GM12878 (cell line): ENCODE results near the gene IFNA21. TPM values are rescaled to one million over a fixed set of nuclear protein-coding genes. Genes with fewer than 3 reads are reported as not detected.

Experiments
- ATAC-seq: fragments of 200-7000 bp; cut with Tn5 transposase; 3 replicates; pipeline ENCODE4 v1.9.1; 2020; ENCODE audit warnings: mild to moderate bottlenecking, moderate library complexity
- BruUV-seq: library from RNA; stranded (reverse); fragments of 400-500 nt; replicated peaks from 2 replicates; lab custom pipeline; 2021; lab: Mats Ljungman, UMichigan
- CTCF ChIA-PET: fragments of 300-600 bp; sonication (Branson Sonifier 250); formaldehyde crosslinking; extraction: SDS; loops from one replicate; lab custom pipeline; 2021; ENCODE audit warnings: inconsistent platforms; lab: Yijun Ruan, JAX
- POLR2A ChIA-PET: fragments of 350-600 bp; formaldehyde crosslinking; extraction: SDS; loops from one replicate; lab custom pipeline; 2021; ENCODE audit warnings: inconsistent platforms; lab: Charles Lee
- RAD21 ChIA-PET: fragments of 300-600 bp; sonication (Branson Sonifier 250); formaldehyde crosslinking; loops from one replicate; lab custom pipeline; 2023; ENCODE audit warnings: antibody characterized with exemption; ENCODE audit not compliant: unreplicated experiment; lab: Charles Lee
- SMC1A ChIA-PET: fragments of 300-600 bp; sonication (Branson Sonifier 250); formaldehyde crosslinking; loops from one replicate; lab custom pipeline; 2023; ENCODE audit not compliant: unreplicated experiment, uncharacterized antibody; lab: Charles Lee
- DNase-seq: peaks from one replicate; pipeline ENCODE4 v3.0.0-alpha.2; 2011; ENCODE audit warnings: low read depth, low spot score
- FAIRE-seq: peaks from 3 replicates; lab custom pipeline; 2011; peaks lifted over from hg19 to GRCh38; lab: Jason Lieb, UNC
- H2AFZ ChIP-seq: 2 replicates; pipeline ENCODE4 v1.6.0; 2011; ENCODE audit warnings: low read depth, low read length, control low read depth; ENCODE audit not compliant: control insufficient read depth
- H3K27ac ChIP-seq: 2 replicates; pipeline ENCODE4 v1.5.1; 2011; ENCODE audit warnings: control low read depth; ENCODE audit not compliant: control insufficient read depth, insufficient read depth
- H3K27me3 ChIP-seq, 2 experiments: replicated peaks in 1 of 2; 2 replicates each; pipeline versions ENCODE4 v1.6.0 to v1.6.1; 2011; ENCODE audit warnings: low read length in 1 of 2; ENCODE audit not compliant: control insufficient read depth in 2 of 2, insufficient read depth in 2 of 2
- H3K36me3 ChIP-seq, 2 experiments: 2 replicates each; pipeline ENCODE4 v1.5.1; 2011; ENCODE audit warnings: low read length in 1 of 2; ENCODE audit not compliant: control insufficient read depth in 2 of 2, insufficient read depth in 2 of 2
- H3K4me1 ChIP-seq: 2 replicates; pipeline ENCODE4 v1.6.1; 2011; ENCODE audit warnings: mild to moderate bottlenecking, low read length, moderate library complexity, mixed read lengths; ENCODE audit not compliant: control insufficient read depth, insufficient read depth
- H3K4me2 ChIP-seq: 2 replicates; pipeline ENCODE4 v1.6.0; 2011; ENCODE audit warnings: control low read depth; ENCODE audit not compliant: control insufficient read depth, insufficient read depth
- H3K4me3 ChIP-seq: fragments of 200-600 bp; sonication (generic); 2 replicates; pipeline ENCODE4 v1.5.1; 2016
- H3K79me2 ChIP-seq: 2 replicates; pipeline ENCODE4 v1.6.0; 2011; ENCODE audit warnings: low read length; ENCODE audit not compliant: control insufficient read depth, insufficient read depth
- H3K9ac ChIP-seq: 2 replicates; pipeline ENCODE4 v1.8.0; 2011; ENCODE audit warnings: low read length, control low read depth, mixed read lengths; ENCODE audit not compliant: control insufficient read depth, insufficient read depth
- H3K9me3 ChIP-seq: replicated peaks from 3 replicates; pipeline ENCODE4 v1.5.1; 2011; ENCODE audit warnings: mild to moderate bottlenecking, low read length; ENCODE audit not compliant: control insufficient read depth, insufficient read depth
- H4K20me1 ChIP-seq: 2 replicates; pipeline ENCODE4 v1.6.0; 2011; ENCODE audit not compliant: control insufficient read depth, insufficient read depth
- BRCA1 ChIP-seq: IDR thresholded peaks from 2 replicates; pipeline ENCODE4 v1.6.1; 2011; ENCODE audit warnings: low read depth, low read length, improper control_type of control experiment
- STAT3 ChIP-seq: IDR thresholded peaks from 2 replicates; pipeline ENCODE4 v1.6.1; 2011; ENCODE audit warnings: low read depth, low read length, improper control_type of control experiment
- ZNF207 ChIP-seq: fragments of 450-650 bp; IDR thresholded peaks from 2 replicates; pipeline ENCODE4 v1.6.1; 2014; ENCODE audit warnings: antibody characterized with exemption, mild to moderate bottlenecking, borderline replicate concordance
- whole genome bisulfite sequencing: methylation state at CpG from one replicate; pipeline ENCODE4 v1.1.6; 2016; ENCODE audit warnings: low lambda C conversion rate; ENCODE audit not compliant: insufficient replicate concordance, insufficient coverage; ENCODE audit errors: missing lambda C conversion rate; 5-methylcytosine and 5-hydroxymethylcytosine counted together
- in situ Hi-C: fragments of 300-500 bp; cut with MboI; formaldehyde crosslinking; loops from 9 replicates; pipeline ENCODE4 v1.14.3; 2018; ENCODE audit warnings: mixed read lengths
- intact Hi-C: fragments of 100-400 bp; cut with micrococcal nuclease; formaldehyde crosslinking; loops from one replicate; pipeline ENCODE4 v1.14.2; 2022; ENCODE audit not compliant: unreplicated experiment
- polyA plus RNA-seq, 11 experiments: library from polyadenylated mRNA; depleted of rRNA in 4 of 11; unstranded in 6 of 11; stranded (reverse) in 5 of 11; fragments of >200 nt; fragmentation: Nextera tagmentation in 4 of 11; fragmentation: Illumina TruSeq in 1 of 11; extraction: Ambion mirVana in 4 of 11; extraction: Trizol in 1 of 11; gene quantifications; 1 replicate in 1 of 11; 2 replicates in 10 of 11; pipeline versions ENCODE4 v1.2.1 to v1.2.3, GENCODE V29; 2011 to 2016; ENCODE audit warnings: inconsistent platforms in 2 of 11, missing spikeins in 2 of 11, low read depth in 1 of 11
- total RNA-seq, 4 experiments: library from RNA; depleted of rRNA in 3 of 4; stranded (reverse); fragments of >200 nt in 3 of 4; fragmentation: Illumina TruSeq in 1 of 4; extraction: Trizol in 1 of 4; gene quantifications; 2 replicates each; pipeline versions ENCODE4 v1.2.1 to v1.2.3, GENCODE V29; 2013 to 2021
- TF ChIP-seq, protein P1 (sequence below): fragments of 450-650 bp; IDR thresholded peaks from 2 replicates; pipeline ENCODE4 v1.6.1; 2016; ENCODE audit warnings: mild to moderate bottlenecking, moderate library complexity, borderline replicate concordance
- TF ChIP-seq, protein P2 (sequence below): fragments of 450-650 bp; IDR thresholded peaks from 2 replicates; pipeline ENCODE4 v1.6.1; 2016; ENCODE audit warnings: mild to moderate bottlenecking

Gene IFNA21
- total and polyA plus RNA-seq, 10 of the 15 experiments (the other 5 are each of a cell fraction or from before 2014, with no cell fraction given): not detected

DNA sequence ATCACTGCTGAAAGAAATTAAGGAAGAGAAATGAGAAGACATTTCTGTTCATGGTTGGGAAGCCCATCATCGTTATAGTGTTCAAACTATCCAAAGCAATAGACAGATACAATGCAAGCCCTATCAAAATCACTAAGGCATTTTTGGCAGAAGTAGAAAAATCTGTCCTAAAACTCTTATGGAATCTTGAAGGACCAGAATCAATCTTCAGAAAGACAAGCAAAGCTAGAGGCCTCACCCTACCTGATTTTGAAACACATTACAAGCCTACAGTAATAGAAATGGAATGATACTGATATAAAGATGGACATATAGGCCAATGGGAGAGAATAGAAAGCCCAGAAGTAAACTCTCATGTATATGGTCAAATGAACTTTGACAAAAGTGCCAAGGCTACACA, 4.9 kb upstream of the IFNA21 start (continued):
- TF ChIP-seq, protein P1, sequence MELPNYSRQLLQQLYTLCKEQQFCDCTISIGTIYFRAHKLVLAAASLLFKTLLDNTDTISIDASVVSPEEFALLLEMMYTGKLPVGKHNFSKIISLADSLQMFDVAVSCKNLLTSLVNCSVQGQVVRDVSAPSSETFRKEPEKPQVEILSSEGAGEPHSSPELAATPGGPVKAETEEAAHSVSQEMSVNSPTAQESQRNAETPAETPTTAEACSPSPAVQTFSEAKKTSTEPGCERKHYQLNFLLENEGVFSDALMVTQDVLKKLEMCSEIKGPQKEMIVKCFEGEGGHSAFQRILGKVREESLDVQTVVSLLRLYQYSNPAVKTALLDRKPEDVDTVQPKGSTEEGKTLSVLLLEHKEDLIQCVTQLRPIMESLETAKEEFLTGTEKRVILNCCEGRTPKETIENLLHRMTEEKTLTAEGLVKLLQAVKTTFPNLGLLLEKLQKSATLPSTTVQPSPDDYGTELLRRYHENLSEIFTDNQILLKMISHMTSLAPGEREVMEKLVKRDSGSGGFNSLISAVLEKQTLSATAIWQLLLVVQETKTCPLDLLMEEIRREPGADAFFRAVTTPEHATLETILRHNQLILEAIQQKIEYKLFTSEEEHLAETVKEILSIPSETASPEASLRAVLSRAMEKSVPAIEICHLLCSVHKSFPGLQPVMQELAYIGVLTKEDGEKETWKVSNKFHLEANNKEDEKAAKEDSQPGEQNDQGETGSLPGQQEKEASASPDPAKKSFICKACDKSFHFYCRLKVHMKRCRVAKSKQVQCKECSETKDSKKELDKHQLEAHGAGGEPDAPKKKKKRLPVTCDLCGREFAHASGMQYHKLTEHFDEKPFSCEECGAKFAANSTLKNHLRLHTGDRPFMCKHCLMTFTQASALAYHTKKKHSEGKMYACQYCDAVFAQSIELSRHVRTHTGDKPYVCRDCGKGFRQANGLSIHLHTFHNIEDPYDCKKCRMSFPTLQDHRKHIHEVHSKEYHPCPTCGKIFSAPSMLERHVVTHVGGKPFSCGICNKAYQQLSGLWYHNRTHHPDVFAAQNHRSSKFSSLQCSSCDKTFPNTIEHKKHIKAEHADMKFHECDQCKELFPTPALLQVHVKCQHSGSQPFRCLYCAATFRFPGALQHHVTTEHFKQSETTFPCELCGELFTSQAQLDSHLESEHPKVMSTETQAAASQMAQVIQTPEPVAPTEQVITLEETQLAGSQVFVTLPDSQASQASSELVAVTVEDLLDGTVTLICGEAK: no peak
- TF ChIP-seq BRCA1: no peak
- no peak for TF ChIP-seq ZNF207
- TF ChIP-seq, protein P2, sequence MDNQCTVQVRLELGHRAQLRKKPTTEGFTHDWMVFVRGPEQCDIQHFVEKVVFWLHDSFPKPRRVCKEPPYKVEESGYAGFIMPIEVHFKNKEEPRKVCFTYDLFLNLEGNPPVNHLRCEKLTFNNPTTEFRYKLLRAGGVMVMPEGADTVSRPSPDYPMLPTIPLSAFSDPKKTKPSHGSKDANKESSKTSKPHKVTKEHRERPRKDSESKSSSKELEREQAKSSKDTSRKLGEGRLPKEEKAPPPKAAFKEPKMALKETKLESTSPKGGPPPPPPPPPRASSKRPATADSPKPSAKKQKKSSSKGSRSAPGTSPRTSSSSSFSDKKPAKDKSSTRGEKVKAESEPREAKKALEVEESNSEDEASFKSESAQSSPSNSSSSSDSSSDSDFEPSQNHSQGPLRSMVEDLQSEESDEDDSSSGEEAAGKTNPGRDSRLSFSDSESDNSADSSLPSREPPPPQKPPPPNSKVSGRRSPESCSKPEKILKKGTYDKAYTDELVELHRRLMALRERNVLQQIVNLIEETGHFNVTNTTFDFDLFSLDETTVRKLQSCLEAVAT: no peak

DNA sequence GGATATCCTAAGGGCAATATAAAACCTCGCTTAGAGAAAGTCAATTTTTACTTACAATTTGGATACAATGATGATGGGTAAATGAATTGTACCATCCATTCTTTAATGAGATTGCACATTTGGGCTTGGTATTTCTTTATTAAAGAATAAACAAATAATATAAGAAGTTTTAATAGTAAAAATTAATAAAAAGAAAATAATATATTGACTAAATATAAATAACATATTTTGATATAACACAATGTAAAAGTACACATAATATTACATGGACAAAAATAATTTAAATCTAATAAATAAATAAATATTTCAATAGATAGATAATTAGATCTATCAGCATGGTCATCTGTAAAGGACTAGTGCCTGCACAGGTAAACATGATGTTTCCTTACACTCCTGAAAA, 944 bp downstream of the IFNA21 start:
- in situ Hi-C loops: no loop called here
- H3K36me3 ChIP-seq: no peaks in the 10 kb centered on the region
- ChIA-PET CTCF (interaction anchor here (0.6 kb wide), 1 partner anchor 56 kb away, joined by 3 read pairs; no protein-coding TSS in a partner anchor), RAD21 (no interaction called here), SMC1A (no interaction called here)
- H3K4me1 ChIP-seq: no peaks in the 10 kb centered on the region
- no peaks in the 10 kb centered on the region for H3K9me3 ChIP-seq
- H3K27me3 ChIP-seq: no peaks in the 10 kb centered on the region
- intact Hi-C loops: no loop called here
- no peak overlapping the region for H3K9ac ChIP-seq
- H4K20me1 ChIP-seq: no peaks in the 10 kb centered on the region
- no peak overlapping the region for H2AFZ ChIP-seq
- no peaks in the 10 kb centered on the region for H3K79me2 ChIP-seq
- H3K4me2 ChIP-seq: no peak overlapping the region
- FAIRE-seq: no peak
- no peak for TF ChIP-seq STAT3
- TF ChIP-seq, all 136 proteins: peak for 0
- ATAC-seq (no peak), DNase-seq (no peak)
- Histone ChIP-seq H3K27ac (no peak overlapping the region), H3K4me3 (no peak overlapping the region)
- BruUV-seq: no TSS peak
- POLR2A ChIA-PET: no interaction called here
- 83% methylated on average over 1 of the region's 1 CpG for WGBS
